IPS DF 6.9 (cell line): ENCODE measurements around the gene EXTL1.

Source experiments
- DNase-seq: peaks from one replicate; pipeline ENCODE4 v3.0.0-alpha.2; 2013; ENCODE audit warnings: low read depth, low spot score
- H3K27ac ChIP-seq: one replicate; pipeline ENCODE4 v1.5.1; 2013; ENCODE audit warnings: low read length, control low read depth
- H3K27me3 ChIP-seq: 2 replicates; pipeline ENCODE4 v1.6.1; 2013; ENCODE audit warnings: mild to moderate bottlenecking, low read length; ENCODE audit not compliant: control insufficient read depth, insufficient read depth
- H3K36me3 ChIP-seq: 2 replicates; pipeline ENCODE4 v1.6.1; 2013; ENCODE audit warnings: low read length; ENCODE audit not compliant: control insufficient read depth, insufficient read depth
- H3K4me1 ChIP-seq: 2 replicates; pipeline ENCODE4 v1.6.1; 2013; ENCODE audit warnings: low read length; ENCODE audit not compliant: control insufficient read depth, insufficient read depth
- H3K4me3 ChIP-seq: 2 replicates; pipeline ENCODE4 v1.5.1; 2013; ENCODE audit warnings: mild to moderate bottlenecking, low read length
- H3K9me3 ChIP-seq: 2 replicates; pipeline ENCODE4 v1.6.1; 2013; ENCODE audit warnings: low read length, inconsistent platforms; ENCODE audit not compliant: control insufficient read depth, insufficient read depth
- WGBS: extraction: QIAGEN DNeasy Blood & Tissue Kit; methylation state at CpG from one replicate; pipeline ENCODE4 v1.1.7; 2013; ENCODE audit warnings: mixed read lengths, missing lambda C conversion rate; ENCODE audit not compliant: insufficient read length, insufficient coverage; 5-methylcytosine and 5-hydroxymethylcytosine counted together

EXTL1 gene

DNA sequence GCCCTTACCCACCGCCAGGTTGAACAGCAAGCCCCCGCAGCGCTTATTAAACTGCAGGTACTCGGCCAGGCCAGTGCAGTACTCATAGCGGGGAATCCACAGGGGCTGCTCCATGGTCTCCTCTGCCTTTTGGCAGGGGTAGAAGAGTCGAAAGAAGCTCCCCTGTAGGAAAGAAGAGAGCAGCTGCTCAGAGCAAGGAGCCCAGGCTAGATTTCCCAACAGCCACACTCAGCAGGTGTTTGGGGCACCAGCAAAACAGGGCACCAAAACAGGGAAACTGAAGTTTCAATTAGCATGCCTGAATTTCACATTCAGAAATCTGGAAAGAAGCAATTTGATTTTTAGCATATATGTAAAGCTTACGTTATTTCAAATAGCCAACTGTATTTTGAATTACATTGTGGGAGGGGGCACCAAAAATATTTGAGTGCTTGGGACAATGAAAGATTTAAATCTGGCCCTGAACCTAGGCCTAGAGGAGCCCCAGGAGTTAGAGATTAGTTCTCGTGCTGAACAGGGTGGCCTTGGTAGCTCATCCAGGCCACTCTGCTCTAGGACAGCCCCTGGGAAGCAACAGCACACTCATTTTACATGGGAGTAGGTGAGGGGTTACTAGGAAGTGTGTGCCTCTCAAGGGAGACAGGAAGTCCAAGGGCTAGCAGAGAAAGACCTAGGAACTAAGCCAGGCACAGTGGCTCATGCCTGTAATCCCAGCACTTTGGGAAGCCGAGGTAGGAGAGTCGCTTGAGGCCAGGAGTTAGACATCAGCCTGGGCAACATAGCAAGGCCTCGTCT, 31.9 kb upstream of the EXTL1 start:
- Histone ChIP-seq H3K27ac (no peak overlapping the region), H3K36me3 (no peaks in the 10 kb centered on the region), H3K4me3 (no peak overlapping the region), H3K4me1 (no peaks in the 10 kb centered on the region), H3K9me3 (no peaks in the 10 kb centered on the region), H3K27me3 (no peaks in the 10 kb centered on the region; the same call in 1 of the 2 replicates)
- no peak for DNase-seq
- WGBS, result no CpG with 5 or more reads among the region's 11 CpGs

GRCh38 chr1:25990251-25990650, 31.3 kb upstream of the EXTL1 start:
- no peaks in the 10 kb centered on the region for H3K9me3 ChIP-seq
- H3K4me1 ChIP-seq, result no peaks in the 10 kb centered on the region
- H3K4me3 ChIP-seq, result no peak overlapping the region
- H3K27ac ChIP-seq, result no peak overlapping the region
- no CpG with 5 or more reads among the region's 6 CpGs for WGBS
- no peaks in the 10 kb centered on the region for H3K27me3 ChIP-seq
- no peaks in the 10 kb centered on the region for H3K36me3 ChIP-seq
- no peak for DNase-seq

- Histone ChIP-seq H3K4me1 (no peaks in the 10 kb centered on the region), H3K27me3 (no peaks in the 10 kb centered on the region), H3K36me3 (no peaks in the 10 kb centered on the region), H3K4me3 (no peak overlapping the region), H3K27ac (no peak overlapping the region), H3K9me3 (no peaks in the 10 kb centered on the region)
- no peak for DNase-seq
- no CpG with 5 or more reads among the region's 15 CpGs for WGBS
These were observed 30.7 kb upstream of the EXTL1 start for GRCh38 chr1:25990702-25991395.

DNA sequence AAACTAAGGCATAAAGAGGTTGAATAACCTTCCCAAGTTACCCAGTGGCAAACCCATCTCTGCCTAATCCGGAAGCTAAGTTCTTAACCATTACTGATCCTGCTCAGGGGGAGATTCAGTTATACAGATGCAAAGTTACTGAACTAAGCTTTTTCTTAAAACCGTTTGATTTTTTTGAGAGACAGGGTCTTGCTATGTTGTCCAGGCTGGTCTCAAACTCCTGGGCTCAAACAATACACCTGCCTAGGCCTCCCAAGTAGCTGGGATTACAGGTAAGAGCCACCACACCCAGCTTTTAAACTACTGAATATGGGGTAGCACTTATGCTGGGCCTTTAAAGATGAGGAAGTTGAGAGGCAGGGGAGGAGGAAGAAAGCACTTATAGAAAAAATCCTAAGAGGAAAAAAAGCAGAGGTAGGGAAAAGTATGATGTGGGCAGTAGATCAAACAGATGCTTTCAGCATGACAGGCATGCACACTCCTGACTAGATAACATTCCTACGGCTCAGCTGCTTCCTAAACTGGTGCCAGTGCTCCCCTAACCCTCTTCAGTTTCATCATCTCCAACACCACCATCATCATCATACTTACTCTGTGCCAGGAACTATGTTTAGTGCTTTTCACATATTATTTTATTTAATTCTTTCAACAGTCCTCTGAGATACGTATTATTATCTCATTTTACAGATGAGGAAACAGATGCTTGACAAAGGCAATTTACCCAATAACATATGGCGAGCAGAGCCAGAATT, 29.5 kb upstream of the EXTL1 start:
- no peak for DNase-seq

DNA sequence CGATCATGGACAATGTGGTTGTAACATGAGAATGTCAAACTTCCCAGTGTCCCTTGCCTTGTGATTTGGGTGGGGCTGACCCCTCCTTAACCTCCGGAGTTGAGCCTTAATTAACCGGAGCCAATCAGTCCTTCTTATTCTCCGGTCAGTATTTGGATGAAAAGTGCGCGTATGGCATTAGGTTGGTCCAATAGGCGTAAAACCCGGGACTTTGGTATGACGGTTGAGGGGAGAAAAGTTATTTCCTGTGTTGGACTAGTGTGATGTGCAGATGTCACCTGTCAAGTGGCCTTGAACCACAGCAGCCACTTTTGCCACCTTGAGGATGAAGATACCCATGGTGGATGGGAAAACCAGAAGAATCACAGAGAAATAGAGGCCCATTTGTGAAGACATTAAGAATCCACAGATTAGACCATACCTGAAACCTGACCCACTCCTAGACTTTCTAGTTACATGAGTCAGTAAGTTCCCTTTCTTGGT, 28.8 kb upstream of the EXTL1 start:
- Histone ChIP-seq H3K27me3 (no peaks in the 10 kb centered on the region), H3K4me3 (no peak overlapping the region), H3K4me1 (no peaks in the 10 kb centered on the region), H3K36me3 (no peaks in the 10 kb centered on the region), H3K27ac (no peak overlapping the region), H3K9me3 (no peaks in the 10 kb centered on the region)
- no peak for DNase-seq
- WGBS, result no CpG with 5 or more reads among the region's 9 CpGs

More for the DNA sequence above, 29.5 kb upstream of the EXTL1 start:
- Histone ChIP-seq H3K27me3 (no peaks in the 10 kb centered on the region), H3K4me3 (no peak overlapping the region), H3K9me3 (no peaks in the 10 kb centered on the region), H3K27ac (no peak overlapping the region), H3K4me1 (no peaks in the 10 kb centered on the region), H3K36me3 (no peaks in the 10 kb centered on the region)
- whole genome bisulfite sequencing, result no CpG with 5 or more reads among the region's 5 CpGs

- H3K4me1 ChIP-seq, result no peaks in the 10 kb centered on the region
- DNase-seq, result no peak
- no peaks in the 10 kb centered on the region for H3K9me3 ChIP-seq
- H3K36me3 ChIP-seq, result no peaks in the 10 kb centered on the region
- WGBS, result no CpG with 5 or more reads among the region's 8 CpGs
- no peaks in the 10 kb centered on the region for H3K27me3 ChIP-seq
- no peak overlapping the region for H3K27ac ChIP-seq
- no peak overlapping the region for H3K4me3 ChIP-seq
These were observed 28.2 kb upstream of the EXTL1 start for GRCh38 chr1:25993197-25993951.

DNA sequence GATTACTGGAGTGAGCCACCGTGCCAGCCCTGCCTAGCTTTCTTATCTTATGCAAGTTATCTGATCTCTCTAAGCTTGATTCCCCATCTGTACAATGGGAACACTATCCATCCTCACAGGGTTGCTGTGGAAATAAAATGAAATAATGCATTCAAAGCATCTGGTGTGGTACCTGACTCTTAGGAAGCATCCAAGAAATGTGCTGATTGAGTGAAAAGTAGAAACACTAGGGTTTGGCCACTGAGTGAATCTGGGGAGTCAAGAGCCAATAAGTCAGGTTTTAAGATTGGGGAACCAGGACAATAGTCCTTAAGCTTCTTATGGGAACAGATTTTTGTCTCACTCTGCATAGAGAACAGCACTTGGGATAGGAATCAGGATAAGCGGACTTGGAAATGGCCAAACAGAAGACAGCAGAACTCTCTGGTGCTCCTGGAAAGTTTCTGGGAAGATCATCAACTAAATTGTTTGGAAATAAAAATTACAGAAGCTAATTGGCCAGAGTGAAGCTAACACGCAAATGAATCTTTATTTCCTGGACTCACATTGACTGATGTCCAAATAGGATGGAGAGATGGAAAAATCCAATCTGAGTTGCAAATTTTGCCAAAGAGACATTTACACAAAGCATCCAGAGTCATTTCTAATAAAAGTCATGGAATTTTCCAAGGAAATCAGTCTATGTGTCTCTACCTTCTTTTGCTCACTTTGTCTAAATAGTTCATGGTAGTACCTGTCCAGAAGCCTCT, 27.0 kb upstream of the EXTL1 start:
- no peak overlapping the region for H3K27ac ChIP-seq
- no peaks in the 10 kb centered on the region for H3K36me3 ChIP-seq
- H3K9me3 ChIP-seq, result no peaks in the 10 kb centered on the region
- H3K27me3 ChIP-seq, result no peaks in the 10 kb centered on the region
- no peaks in the 10 kb centered on the region for H3K4me1 ChIP-seq
- no peak for DNase-seq
- no CpG with 5 or more reads among the region's 3 CpGs for WGBS
- H3K4me3 ChIP-seq, result no peak overlapping the region

- DNase-seq, result no peak
- no peaks in the 10 kb centered on the region for H3K9me3 ChIP-seq
- no peak overlapping the region for H3K27ac ChIP-seq
- H3K36me3 ChIP-seq, result no peaks in the 10 kb centered on the region
- no peaks in the 10 kb centered on the region for H3K27me3 ChIP-seq
- WGBS, result no CpG with 5 or more reads among the region's 13 CpGs
- H3K4me3 ChIP-seq, result peak overlapping the region; percentile 53; the same call in 1 of the 2 replicates
- no peaks in the 10 kb centered on the region for H3K4me1 ChIP-seq
These were observed 24.4 kb upstream of the EXTL1 start for GRCh38 chr1:25996966-25997827.
